T-helper 9 cell (primary cell): ENCODE data around the gene GRSF1.
"Not testable (repeated sequence)": the region's sequence is repeated elsewhere in the genome, so short reads cannot be mapped to it uniquely, and the experiment has no call there.

ENCODE experiments used
- DNase-seq: peaks from one replicate; pipeline ENCODE4 v3.0.0-alpha.2; 2020
- total RNA-seq, 2 donors: gene quantifications; one replicate each; lab custom pipeline; 2026; lab: John Stamatoyannopoulos, UW

Gene GRSF1, protein sequence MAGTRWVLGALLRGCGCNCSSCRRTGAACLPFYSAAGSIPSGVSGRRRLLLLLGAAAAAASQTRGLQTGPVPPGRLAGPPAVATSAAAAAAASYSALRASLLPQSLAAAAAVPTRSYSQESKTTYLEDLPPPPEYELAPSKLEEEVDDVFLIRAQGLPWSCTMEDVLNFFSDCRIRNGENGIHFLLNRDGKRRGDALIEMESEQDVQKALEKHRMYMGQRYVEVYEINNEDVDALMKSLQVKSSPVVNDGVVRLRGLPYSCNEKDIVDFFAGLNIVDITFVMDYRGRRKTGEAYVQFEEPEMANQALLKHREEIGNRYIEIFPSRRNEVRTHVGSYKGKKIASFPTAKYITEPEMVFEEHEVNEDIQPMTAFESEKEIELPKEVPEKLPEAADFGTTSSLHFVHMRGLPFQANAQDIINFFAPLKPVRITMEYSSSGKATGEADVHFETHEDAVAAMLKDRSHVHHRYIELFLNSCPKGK
- total RNA-seq, result 69.7 to 128 reads per million in 2 donors

DNA sequence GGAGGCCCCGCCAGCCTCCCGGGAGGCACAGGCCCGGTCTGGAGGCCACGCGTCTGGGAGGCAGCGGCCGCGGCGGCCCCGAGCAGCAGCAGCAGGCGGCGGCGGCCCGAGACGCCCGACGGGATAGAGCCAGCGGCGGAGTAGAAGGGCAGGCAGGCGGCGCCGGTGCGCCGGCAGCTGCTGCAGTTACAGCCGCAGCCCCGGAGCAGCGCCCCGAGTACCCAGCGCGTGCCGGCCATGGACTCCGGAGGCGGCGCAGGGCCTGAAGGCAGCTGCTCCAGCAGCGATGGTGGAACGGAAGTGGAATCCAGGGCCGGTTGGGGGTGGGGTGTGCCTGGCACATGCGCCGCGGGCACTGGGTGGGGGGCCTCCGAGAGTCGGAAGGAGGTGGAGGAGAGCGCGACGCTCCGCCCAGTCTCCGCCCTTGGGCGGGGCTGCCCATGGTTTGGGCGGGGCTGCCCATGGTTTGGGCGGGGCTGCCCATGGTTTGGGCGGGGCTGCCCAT, at the start of gene GRSF1:
GRSF1 (minus strand) TSS at position 302 of the 505 bp plus-strand sequence; CDS start at position 239, 63 bp downstream.
- DNase-seq, result peak; percentile 96

DNA sequence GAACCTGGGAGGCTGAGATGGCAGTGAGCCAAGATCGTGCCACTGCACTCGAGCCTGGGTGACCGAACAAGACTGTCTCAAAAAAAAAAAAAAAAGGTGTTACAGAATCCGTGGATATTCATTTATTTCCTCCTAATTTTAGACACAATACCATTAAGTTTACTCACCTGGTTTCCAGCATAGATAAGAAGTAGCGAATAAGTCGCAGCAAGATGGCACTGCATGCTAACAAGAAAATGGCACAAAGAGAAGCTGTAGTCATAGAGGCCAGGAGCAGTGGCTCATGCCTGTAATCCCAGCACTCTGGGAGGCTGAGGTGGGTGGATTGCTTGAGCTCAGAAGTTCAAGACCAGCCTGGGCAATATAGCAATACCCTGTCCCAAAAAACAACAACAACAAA, 45.5 kb upstream of the GRSF1 start:
- DNase-seq, result no peak

DNA sequence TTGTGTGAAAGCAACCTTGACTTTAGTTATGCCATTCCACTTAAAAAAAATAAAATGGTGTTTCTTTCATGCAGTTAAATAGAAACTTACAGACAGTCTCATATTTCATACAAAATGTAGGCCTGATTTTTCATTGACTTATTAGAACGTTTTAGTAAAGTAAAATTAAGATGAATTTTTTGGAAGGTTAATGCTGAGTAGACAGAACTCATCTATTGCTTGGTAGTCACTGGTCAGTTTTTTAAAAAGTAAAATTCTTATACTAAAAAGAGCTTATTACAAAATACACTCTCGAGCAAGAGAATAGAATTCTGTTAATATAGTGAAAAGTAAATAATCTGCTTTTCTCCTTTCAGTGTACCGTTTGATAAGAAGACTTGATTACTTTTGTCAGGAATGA, 41.0 kb upstream of the GRSF1 start:
- DNase-seq, result no peak

DNA sequence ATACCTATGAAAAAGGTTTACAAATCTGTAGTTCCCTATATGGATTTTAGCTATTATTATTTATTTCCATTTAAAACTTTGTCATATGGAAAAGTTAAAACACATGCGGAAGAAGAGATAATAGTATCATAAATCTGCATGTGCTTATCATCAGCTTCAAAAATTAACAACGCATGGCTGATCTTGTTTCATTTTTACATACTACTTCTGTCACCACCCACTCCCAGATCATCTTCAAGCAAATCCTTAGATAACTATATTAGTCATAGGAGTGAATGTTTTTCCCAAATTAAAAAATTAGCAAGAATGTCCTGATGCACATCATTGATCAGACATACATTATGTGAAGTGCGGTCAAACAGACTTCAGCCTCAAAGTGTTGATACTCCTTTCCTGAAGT, 37.9 kb upstream of the GRSF1 start:
- no peak for DNase-seq

DNA sequence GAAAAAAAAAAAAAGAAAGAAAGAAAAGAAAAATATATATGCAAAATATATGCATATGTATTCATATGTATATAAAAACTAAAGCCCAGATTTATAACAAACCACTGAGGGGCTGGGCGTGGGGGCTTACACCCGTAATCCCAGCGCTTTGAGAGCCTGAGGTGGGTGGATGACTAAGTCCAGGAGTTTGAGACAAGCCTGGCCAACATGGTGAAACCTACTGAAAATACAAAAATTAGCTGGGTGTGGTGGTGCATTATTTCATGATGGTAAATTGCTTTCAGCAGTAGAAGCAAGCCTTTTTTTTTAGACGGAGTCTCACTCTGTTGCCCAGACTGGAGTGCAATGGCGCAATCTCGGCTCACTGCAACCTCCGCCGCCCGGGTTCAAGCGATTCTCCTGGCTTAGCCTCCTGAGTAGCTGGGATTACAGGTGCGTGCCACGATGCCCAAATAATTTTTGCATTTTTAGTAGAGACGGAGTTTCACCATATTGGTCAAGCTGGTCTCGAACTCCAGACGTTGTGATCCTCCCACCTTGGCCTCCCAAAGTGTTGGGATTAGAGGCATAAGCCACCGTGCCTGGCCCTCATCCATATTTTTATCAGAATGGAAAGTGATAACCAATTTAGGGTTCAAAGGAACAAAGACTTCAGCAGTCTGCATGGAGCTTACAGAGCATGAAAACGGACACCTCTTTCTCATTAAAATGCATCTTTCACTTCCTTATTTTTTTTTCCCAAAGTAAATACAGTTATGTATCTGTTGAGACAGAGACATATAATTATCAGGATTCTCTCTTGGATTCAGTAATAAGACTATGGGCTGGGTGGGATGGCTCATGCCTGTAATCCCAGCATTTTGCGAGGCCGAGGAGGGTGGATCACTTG, 34.8 kb upstream of the GRSF1 start:
- no peak for DNase-seq

DNA sequence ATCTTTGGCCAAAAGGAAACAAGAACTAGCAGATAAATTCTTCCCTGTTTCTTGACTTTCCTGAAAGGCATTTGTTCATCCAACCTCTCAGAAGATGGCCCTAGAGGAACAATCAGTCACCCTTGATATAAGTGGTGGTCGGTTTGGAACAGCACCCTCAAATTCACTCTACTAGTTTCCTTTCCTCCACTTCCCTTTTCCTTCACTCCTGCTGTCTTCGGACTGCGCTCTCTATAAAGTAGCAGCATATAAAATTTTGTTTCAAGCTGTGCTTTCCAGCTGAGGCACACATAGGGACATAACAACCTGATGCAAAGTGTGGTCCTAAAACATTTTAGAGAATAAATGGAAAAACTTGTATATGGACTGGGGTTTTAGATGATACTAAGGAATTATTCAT, 33.5 kb upstream of the GRSF1 start:
- no peak for DNase-seq

DNA sequence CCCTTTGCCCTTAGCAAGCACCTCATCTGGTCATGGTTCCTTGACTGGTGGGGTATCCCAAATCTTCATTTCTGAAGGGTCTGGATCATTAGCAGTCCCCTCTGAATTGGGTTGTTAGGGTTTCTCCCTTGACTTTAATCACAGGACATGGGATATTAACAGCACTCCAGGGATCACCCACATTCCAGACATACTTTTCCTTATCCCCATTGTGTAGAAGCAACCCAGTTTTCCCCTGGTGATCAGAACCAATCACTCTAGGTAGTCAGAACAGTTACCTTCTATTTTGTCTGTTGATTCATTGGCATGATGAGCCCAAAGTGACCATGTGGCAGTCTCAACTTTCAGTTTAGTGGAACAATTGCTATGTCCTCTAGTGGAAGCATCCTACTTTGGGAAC, 29.1 kb upstream of the GRSF1 start:
- DNase-seq, result no peak

DNA sequence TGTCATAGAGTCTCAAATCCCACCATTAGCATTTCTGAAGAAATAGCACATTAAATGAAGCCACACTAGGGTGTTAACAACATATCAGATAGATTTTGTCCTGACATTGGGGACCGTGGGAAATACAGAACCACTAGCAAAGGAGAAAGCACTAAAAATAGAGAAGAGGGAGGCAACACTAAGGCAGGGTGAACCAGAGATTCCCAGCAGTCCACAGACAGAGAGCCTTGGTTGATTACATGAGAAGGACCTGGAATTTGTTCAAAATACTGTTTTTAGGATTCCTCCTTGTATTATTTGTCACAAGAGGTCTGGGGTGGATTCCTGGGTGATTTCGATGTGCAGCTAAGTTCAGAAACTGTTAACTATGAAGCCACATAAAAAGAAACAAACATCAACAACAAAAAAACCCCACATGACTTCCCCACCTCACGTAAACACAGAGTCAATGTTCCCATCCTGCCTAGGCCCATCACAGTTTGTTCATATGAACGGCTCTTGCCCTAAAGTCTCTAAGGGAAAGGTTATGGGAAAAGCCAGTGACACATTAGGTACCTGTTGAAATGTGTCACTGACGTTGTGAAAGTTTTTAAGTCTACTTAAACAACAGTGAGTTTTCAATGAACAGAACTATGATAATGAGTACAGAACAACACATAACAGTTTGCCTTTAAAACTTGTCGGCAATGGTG, 23.6 kb upstream of the GRSF1 start:
- DNase-seq, result no peak

DNA sequence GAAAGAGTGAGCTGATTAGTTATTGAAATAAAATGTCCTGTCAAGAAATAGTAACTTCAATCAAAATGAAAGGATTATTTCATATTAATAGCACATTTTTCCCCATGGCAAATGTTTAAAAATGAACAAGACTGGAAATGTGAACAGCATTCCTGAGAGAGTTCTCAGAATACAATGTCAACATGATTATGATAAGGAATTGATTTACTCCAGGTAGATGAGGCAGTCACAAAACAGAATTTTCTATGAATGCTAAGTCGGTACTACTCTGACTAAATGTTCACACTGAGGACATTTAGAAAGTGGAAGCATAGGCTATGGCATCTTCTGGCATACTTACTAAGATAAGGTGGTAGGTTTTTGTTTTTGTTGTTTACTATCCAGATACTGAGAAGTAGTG, 19.4 kb upstream of the GRSF1 start:
- no peak for DNase-seq

DNA sequence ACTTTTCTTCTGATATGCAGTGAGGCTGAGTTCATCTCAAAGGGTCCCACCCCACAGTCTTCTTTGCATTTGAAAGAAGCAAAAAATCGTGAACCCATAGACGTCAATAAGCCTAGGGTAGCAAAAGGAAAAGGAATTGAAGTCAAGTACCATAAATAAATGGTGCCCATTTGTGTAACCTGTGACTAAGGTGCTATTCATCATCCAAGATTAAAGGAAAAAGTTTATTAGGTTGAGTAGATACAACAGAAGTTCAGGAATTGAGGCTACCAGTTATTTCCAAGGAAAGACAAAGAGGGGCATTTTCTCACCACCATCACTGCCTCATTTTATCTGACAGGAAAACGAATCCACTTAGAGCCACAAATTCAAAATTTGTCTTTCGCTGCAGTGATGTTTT, 18.8 kb upstream of the GRSF1 start:
- no peak for DNase-seq

DNA sequence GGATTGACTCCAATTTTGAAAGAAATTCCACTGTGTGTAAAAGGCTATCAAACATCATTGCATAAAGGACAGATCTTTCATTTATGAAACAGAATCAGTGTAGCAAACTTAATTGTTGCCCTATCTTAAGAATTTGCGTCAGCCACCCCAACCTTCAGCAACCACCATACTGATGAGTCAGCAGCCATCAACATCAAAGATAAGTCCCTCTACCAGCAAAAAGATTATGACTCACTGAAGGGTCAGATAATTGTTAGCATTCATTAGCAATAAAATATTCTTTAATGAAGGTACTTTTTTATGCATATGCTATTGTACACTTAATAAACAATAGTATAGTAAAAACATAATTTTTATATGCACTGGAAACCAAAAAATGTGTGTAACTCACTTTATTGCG, 15.8 kb upstream of the GRSF1 start:
- no peak for DNase-seq

DNA sequence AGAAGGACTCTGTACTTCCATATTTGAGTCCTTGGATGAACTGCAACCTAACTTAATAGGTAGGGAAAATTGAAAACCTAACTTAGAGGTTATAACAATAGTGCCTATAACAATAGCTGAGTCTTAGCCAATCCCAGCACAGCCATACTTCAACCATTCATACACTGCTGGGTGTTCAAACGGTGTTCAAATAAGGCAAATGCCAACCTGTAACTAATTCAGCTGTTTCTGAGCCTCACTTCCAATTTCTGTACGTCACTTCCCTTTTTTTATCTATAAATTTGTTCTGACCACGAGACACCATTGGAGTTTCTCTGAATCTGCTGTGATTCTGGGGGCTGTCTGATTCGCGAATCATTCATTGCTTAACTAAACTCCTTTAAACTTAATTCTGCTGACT, 9.6 kb upstream of the GRSF1 start:
- no peak for DNase-seq

DNA sequence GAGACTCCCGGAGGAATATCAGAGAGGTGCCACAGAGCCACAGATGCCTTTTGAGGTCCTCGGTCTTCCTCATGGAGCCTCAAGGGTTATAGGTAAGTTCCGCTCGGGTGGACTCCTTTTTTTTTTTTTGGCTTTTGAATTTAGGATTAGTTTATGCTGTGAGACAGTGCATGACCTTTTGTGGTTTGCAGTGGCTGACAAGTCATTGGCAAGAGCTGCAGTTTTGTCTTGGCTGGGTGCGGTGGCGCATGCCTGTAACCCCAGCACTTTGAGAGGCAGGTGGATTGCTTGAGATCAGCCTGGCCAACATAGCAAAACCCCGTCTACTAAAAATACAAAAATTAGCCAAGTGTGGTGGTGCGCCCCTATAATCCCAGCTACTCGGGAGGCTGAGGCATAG, 4.5 kb upstream of the GRSF1 start:
- DNase-seq, result no peak

DNA sequence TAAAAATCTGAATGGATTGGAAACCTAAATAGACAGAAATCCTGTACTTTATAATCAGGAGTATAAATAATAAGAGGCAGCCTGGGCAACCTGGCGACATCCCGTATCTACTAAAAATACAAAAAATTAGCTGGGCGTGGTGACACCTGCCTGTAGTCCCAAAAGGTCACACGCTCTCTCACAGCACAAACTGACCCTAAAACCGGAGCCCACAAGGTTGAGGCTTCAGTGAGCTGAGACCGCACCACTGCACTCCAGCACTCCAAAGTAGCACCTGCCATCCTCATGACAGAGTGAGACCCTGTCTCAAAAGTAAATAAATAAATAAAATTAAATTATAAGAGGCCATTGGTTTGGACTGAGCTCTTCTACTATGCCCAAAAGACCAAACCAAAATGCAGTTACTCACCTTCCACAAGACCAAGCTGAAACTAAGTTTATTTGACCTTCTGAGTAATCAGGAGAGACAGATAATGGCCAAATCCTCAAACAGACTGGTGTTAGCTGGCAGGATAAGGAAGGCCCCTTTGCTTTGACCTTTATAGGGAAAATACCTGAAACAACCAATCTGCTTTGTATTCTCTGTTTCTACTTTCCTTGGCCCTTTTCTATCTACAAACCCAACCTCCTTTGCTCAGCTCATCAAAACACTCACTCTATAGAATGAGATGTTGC, 3.2 kb upstream of the GRSF1 start:
- DNase-seq, result no peak

DNA sequence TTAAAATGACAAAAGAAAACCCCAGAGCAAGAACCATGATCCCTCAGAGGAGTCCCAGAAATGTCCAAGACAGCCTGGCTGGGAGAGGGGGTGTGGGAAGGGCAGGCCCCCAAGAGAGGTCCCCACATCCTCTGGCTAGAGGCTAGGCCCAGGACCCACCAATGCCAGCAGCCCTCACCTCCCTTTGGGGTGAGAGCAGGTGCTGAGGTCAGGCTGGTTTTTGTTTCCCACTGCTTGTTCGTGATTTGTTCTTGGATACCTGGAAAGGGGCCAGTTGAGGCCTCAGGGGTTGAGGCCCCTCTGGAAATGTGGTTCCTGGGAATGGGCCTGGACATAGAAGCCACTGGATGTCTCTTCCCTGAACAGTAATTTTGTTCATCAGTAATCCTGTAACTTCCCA, 2.3 kb upstream of the GRSF1 start:
- no peak for DNase-seq

DNA sequence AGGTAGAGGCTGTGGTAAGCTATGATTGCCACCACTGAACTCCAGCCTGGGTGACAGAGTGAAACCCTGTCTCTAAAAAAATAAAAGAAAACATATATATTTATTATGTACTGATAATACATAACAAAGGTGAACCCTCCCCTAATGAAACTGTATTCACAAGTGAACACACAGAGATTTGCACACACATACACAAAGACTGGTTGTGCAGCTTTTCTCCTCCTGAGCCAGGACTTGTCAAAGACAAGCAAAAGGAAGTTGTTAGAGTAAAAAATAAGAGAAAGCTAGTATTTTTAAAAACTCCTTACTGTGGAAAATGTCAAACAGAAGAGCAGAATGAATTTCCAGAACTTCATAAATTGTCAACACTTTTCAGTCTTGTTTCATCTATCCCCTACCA, 1.5 kb upstream of the GRSF1 start:
- DNase-seq, result no peak

DNA sequence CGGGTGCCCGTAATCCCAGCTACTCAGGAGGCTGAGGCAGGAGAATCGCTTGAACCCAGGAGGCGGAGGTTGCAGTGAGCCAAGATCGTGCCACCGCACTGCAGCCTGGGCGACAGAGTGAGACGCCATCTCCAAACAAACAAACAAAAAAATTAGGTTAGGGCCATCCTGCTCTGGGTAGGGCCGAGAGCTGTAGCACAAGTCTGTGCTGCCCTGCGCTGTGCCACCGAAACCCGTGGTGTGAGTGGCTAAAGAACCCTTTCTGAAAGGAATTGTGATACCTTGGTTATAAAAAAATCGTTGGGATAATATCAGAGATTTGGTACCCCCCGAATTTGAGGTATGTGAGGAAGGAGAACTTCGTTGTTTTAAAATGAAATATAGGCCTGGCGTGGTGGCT, 941 bp upstream of the GRSF1 start:
- not testable (repeated sequence) for DNase-seq

DNA sequence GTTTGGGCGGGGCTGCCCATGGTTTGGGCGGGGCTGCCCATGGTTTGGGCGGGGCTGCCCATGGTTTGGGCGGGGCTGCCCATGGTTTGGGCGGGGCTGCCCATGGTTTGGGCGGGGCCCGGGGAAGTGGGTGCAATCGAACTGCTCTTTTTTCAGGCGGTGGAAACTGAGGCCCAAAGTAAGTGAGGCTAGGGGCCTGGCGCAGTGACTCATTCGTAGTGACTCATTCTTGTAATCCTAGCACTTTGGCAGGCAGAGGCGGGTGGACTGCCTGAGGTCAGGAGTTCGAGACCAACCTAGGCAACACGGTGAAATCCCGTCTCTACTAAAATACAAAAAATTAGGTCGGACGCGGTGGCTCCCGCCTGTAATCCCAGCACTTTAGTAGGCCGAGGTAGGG, 447 bp upstream of the GRSF1 start:
- peak; percentile 60 for DNase-seq

DNA sequence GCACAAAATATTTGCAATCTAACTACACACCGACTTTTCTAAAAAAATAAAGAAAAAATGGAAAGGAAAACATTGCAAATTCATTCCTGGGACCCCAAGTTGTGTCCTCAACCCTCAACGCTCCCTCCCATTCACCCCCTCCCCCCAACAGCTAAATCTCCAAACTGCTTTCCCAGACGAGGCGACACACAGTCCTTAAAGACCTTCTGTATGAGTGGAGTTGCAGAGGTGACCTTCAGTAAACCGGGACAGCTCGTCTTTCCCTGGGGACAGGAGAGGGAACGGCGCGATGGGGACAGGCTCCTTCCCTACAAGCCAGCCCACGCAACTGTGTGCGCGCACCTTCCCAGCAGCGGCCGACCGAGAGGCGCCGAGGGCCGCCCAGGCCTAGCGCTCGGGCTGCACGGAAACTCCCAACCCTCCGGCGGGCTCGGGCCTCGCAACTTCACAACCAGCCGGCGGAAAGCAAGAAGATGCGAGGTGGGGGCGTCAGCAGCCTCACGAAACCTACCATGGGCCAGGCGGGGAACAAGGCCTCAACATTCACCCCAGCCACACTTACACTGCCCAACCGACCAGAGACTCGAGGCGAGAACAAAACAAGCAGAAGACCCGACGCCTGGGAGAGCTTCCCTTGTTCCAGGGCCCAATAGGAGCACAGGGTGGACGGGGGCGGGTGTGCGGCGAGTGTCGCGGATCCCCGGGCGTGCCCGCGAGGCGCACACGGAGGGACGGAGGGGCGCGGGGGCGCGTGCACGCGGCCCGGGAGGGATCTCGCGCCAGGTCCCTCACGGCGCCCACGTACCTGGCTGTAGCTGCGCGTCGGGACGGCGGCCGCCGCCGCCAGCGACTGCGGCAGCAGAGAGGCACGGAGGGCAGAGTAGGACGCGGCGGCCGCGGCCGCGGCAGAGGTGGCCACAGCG, 763 bp downstream of the GRSF1 start:
- peak; percentile 53 for DNase-seq

DNA sequence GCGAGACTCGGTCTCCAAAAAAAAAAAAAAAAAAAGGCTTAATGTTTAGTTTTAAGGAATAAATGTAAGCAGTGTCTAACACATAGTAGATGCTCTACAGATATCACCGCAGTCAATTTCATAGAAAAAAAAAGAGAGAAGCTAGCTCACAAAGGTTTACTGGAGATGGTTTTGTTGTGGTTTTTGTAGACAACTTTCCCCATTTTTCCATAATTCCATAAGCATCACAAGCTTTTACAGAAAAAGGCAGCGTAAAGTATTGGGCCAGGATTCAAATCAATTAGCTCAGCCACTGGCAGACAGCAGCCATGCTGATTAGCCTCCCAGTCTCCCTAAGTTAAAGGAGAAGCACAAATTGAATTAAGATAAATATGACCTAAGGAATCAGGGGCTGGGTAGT, 1.5 kb downstream of the GRSF1 start:
- no peak for DNase-seq

DNA sequence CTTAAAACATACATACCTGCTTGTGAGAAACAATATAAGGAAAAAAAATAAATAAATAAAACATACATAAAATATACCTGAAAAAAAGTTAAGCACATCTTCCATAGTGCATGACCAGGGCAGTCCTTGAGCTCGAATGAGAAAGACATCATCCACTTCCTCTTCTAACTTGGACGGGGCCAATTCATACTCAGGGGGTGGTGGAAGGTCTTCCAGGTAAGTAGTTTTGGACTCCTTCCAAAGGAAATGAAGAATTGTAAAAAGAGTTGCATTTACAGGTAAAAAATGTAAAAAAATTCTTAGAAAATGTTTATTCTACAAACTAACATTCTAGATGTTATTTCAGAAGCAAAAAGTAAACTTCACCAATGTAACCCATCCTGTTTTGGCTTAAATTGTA, 3.6 kb downstream of the GRSF1 start:
- DNase-seq, result no peak
